ENCODE data around the gene SCN1B. TPM values are rescaled to one million over a fixed set of nuclear protein-coding genes. Genes with fewer than 3 reads are reported as not detected.

Gene SCN1B
- total RNA-seq, 1 donor from 2014 or later: 1.1 TPM

GRCh38 chr19:34999498-35000337 lies 30.6 kb upstream of the SCN1B start, which contains the start of gene GRAMD1A:
TSS of gene GRAMD1A (plus strand) at chr19:35000323. CDS start at chr19:35000479, 156 bp downstream.
- Mint-ChIP-seq H3K4me3 (peak within 1 kb of the TSS; percentile 95), H3K27ac (peak within 1 kb of the TSS; percentile 96), H3K27me3 (no peaks in the 10 kb centered on the region), H3K36me3 (no peaks in the 10 kb centered on the region), H3K9me3 (no peaks in the 10 kb centered on the region), H3K4me1 (ENCODE audit: unreplicated experiment) (peaks cover 39% of the 10 kb centered on the region)
- DNase-seq (ENCODE audit: extremely low spot score, unreplicated experiment): peak; percentile 89
- TF ChIP-seq, protein P1, sequence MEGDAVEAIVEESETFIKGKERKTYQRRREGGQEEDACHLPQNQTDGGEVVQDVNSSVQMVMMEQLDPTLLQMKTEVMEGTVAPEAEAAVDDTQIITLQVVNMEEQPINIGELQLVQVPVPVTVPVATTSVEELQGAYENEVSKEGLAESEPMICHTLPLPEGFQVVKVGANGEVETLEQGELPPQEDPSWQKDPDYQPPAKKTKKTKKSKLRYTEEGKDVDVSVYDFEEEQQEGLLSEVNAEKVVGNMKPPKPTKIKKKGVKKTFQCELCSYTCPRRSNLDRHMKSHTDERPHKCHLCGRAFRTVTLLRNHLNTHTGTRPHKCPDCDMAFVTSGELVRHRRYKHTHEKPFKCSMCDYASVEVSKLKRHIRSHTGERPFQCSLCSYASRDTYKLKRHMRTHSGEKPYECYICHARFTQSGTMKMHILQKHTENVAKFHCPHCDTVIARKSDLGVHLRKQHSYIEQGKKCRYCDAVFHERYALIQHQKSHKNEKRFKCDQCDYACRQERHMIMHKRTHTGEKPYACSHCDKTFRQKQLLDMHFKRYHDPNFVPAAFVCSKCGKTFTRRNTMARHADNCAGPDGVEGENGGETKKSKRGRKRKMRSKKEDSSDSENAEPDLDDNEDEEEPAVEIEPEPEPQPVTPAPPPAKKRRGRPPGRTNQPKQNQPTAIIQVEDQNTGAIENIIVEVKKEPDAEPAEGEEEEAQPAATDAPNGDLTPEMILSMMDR (conservative IDR thresholded peaks at IDR 0.05): no peak

DNA sequence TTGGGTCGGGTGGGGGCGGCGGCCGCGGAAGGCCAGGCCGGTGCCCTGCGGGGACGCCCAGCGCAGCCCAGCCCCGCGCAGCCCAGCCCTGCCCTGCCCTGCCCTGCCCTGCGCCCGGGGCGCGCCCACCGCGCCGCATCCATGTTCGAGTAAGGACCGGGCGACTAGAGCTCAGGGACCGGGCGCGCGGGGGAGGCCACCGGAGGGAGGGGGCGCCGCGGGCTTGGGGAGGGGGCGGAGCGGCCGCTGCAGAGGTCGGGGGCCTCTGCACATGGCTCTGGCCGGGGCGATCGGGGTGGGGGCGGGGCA lies 30.0 kb upstream of the SCN1B start:
- H3K4me1 Mint-ChIP-seq (ENCODE audit: unreplicated experiment): peaks cover 39% of the 10 kb centered on the region
- no peaks in the 10 kb centered on the region for H3K36me3 Mint-ChIP-seq
- H3K9me3 Mint-ChIP-seq: no peaks in the 10 kb centered on the region
- H3K4me3 Mint-ChIP-seq: no peak overlapping the region
- TF ChIP-seq, protein P1 (conservative IDR thresholded peaks at IDR 0.05): no peak
- peak overlapping the region; percentile 86 for H3K27ac Mint-ChIP-seq
- H3K27me3 Mint-ChIP-seq: no peaks in the 10 kb centered on the region
- DNase-seq (ENCODE audit: extremely low spot score, unreplicated experiment): no peak

- Mint-ChIP-seq H3K4me3 (peak overlapping the region; percentile 95), H3K9me3 (no peaks in the 10 kb centered on the region), H3K36me3 (no peaks in the 10 kb centered on the region), H3K27me3 (no peaks in the 10 kb centered on the region), H3K4me1 (ENCODE audit: unreplicated experiment) (peaks cover 39% of the 10 kb centered on the region), H3K27ac (peak overlapping the region; percentile 96)
- TF ChIP-seq, protein P1 (conservative IDR thresholded peaks at IDR 0.05): no peak
- DNase-seq (ENCODE audit: extremely low spot score, unreplicated experiment): no peak
Observed at GRCh38 chr19:35000647-35001501, 29.4 kb upstream of the SCN1B start.

- no peak for DNase-seq (ENCODE audit: extremely low spot score, unreplicated experiment)
- H3K36me3 Mint-ChIP-seq: peaks cover 6% of the 10 kb centered on the region
- H3K27me3 Mint-ChIP-seq: no peaks in the 10 kb centered on the region
- H3K4me1 Mint-ChIP-seq (ENCODE audit: unreplicated experiment): peaks cover 44% of the 10 kb centered on the region
- TF ChIP-seq, protein P1 (conservative IDR thresholded peaks at IDR 0.05): no peak
- peak overlapping the region; percentile 96 for H3K27ac Mint-ChIP-seq
- H3K4me3 Mint-ChIP-seq: peak overlapping the region; percentile 95
- H3K9me3 Mint-ChIP-seq: no peaks in the 10 kb centered on the region
Observed at GRCh38 chr19:35002037-35002535, 28.2 kb upstream of the SCN1B start.

DNA sequence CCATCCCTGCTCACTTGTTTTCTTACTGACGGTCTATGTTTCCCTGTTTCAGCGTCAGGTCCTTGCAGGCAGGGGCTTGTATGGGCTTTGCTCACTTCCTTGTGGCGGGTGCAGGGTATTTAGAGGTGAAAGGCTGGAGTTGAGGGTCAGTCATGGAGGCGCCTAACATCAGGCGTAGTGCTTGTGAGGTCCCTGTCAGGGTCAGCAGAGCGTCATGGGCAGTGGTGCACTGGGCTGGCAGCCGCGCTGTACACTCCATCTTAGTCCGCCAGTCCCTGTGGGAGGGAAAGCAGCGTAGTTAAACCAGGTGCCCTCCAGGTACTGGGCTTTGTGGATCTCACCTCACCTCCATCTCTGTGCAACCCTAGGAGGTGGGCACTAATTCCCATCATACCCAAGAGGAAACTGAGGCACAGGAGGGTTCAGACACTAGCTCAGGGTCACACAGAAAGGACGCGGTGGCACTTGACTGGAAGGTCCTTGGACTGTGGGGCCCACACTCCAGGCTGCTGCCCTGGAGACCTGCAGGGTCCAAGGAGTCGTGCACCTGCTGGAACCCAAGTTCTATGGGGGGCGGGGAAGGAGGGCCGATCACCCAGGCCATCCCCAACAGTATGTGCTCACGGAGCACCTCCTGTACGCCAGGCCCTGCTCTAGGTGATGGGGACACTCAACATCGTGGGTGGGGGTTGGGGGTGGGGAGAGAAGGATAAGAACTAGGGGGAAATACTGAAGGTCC lies 25.6 kb upstream of the SCN1B start:
- Mint-ChIP-seq H3K4me3 (no peak overlapping the region), H3K4me1 (ENCODE audit: unreplicated experiment) (peaks cover 31% of the 10 kb centered on the region), H3K9me3 (no peaks in the 10 kb centered on the region), H3K27me3 (no peaks in the 10 kb centered on the region), H3K27ac (no peak overlapping the region), H3K36me3 (peaks cover 6% of the 10 kb centered on the region)
- TF ChIP-seq, protein P1 (conservative IDR thresholded peaks at IDR 0.05): no peak
- no peak for DNase-seq (ENCODE audit: extremely low spot score, unreplicated experiment)

Measured in type B pancreatic cell (in vitro differentiated cells).